Measurements from ENCODE around the gene TFAP2E. TPM values are rescaled to one million over a fixed set of nuclear protein-coding genes. Genes with fewer than 3 reads are reported as not detected.
"Not testable (repeated sequence)": the region's sequence is repeated elsewhere in the genome, so short reads cannot be mapped to it uniquely, and the experiment has no call there.

TFAP2E gene
- total and polyA plus RNA-seq, 4 donors: 0.07 to 0.21 (median 0.09) TPM

DNA sequence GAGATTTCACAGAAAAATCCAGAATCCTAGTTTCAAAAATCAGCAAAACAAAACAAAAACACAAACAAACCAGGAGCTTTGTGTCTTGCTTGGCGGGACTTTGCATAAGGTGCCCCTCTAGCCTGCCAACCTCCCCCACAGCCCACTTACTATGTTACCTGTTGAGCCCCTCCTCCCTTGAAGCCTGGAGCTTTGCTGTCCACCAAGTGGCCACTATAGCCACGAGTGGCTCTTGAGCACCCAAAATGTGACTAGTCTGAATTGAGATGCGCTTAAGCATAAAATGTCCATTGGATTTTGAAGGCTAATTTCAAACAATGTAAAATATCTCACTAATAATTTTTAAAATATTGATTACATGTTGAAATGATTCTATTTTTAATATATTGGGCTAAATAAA lies 12.2 kb downstream of the TFAP2E start:
- Histone ChIP-seq H3K27ac (ENCODE audit: low read depth in 1 of 2, low read length in 2 of 2) (no peak overlapping the region), H3K9ac (ENCODE audit: low read depth in 1 of 2, low read length in 2 of 2) (no peak overlapping the region), H3K9me3 (ENCODE audit: control insufficient read depth in 4 of 4, low read length in 3 of 4) (no peaks in the 10 kb centered on the region), H3K4me3 (ENCODE audit: low read depth in 1 of 3, low read length in 3 of 3) (no peak overlapping the region), H3K4me1 (ENCODE audit: control insufficient read depth in 4 of 4, insufficient read depth in 4 of 4, low read length in 3 of 4) (no peaks in the 10 kb centered on the region), H3K36me3 (ENCODE audit: control insufficient read depth in 4 of 4, insufficient read depth in 3 of 4, low read depth in 1 of 4, low read length in 3 of 4) (no peaks in the 10 kb centered on the region), H3K27me3 (ENCODE audit: control insufficient read depth in 4 of 4, insufficient read depth in 4 of 4, low read length in 3 of 4) (no peaks in the 10 kb centered on the region)
- 91% methylated on average over 3 of the region's 3 CpGs for WGBS
- DNase-seq (ENCODE audit: low spot score): no peak
- TF ChIP-seq RAD21 (IDR thresholded peaks at IDR 0.05) (no peak), TAF1 (conservative IDR thresholded peaks at IDR 0.05) (no peak), HNF4G (IDR thresholded peaks at IDR 0.05) (no peak), RXRA (IDR thresholded peaks at IDR 0.05) (no peak), SP1 (IDR thresholded peaks at IDR 0.05) (no peak), FOXA2 (IDR thresholded peaks at IDR 0.05) (no peak), EGR1 (IDR thresholded peaks at IDR 0.05; ENCODE audit: low read depth in 2 of 2) (no peak), NR2F2 (IDR thresholded peaks at IDR 0.05) (no peak)
- TF ChIP-seq, protein P1, sequence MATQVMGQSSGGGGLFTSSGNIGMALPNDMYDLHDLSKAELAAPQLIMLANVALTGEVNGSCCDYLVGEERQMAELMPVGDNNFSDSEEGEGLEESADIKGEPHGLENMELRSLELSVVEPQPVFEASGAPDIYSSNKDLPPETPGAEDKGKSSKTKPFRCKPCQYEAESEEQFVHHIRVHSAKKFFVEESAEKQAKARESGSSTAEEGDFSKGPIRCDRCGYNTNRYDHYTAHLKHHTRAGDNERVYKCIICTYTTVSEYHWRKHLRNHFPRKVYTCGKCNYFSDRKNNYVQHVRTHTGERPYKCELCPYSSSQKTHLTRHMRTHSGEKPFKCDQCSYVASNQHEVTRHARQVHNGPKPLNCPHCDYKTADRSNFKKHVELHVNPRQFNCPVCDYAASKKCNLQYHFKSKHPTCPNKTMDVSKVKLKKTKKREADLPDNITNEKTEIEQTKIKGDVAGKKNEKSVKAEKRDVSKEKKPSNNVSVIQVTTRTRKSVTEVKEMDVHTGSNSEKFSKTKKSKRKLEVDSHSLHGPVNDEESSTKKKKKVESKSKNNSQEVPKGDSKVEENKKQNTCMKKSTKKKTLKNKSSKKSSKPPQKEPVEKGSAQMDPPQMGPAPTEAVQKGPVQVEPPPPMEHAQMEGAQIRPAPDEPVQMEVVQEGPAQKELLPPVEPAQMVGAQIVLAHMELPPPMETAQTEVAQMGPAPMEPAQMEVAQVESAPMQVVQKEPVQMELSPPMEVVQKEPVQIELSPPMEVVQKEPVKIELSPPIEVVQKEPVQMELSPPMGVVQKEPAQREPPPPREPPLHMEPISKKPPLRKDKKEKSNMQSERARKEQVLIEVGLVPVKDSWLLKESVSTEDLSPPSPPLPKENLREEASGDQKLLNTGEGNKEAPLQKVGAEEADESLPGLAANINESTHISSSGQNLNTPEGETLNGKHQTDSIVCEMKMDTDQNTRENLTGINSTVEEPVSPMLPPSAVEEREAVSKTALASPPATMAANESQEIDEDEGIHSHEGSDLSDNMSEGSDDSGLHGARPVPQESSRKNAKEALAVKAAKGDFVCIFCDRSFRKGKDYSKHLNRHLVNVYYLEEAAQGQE (IDR thresholded peaks at IDR 0.05): no peak
- TF ChIP-seq, protein P2, sequence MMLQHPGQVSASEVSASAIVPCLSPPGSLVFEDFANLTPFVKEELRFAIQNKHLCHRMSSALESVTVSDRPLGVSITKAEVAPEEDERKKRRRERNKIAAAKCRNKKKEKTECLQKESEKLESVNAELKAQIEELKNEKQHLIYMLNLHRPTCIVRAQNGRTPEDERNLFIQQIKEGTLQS (IDR thresholded peaks at IDR 0.05): no peak
- TF ChIP-seq, protein P3, sequence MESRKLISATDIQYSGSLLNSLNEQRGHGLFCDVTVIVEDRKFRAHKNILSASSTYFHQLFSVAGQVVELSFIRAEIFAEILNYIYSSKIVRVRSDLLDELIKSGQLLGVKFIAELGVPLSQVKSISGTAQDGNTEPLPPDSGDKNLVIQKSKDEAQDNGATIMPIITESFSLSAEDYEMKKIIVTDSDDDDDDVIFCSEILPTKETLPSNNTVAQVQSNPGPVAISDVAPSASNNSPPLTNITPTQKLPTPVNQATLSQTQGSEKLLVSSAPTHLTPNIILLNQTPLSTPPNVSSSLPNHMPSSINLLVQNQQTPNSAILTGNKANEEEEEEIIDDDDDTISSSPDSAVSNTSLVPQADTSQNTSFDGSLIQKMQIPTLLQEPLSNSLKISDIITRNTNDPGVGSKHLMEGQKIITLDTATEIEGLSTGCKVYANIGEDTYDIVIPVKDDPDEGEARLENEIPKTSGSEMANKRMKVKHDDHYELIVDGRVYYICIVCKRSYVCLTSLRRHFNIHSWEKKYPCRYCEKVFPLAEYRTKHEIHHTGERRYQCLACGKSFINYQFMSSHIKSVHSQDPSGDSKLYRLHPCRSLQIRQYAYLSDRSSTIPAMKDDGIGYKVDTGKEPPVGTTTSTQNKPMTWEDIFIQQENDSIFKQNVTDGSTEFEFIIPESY (IDR thresholded peaks at IDR 0.05): no peak
- TF ChIP-seq, protein P4, sequence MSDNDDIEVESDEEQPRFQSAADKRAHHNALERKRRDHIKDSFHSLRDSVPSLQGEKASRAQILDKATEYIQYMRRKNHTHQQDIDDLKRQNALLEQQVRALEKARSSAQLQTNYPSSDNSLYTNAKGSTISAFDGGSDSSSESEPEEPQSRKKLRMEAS (IDR thresholded peaks at IDR 0.05): no peak

DNA sequence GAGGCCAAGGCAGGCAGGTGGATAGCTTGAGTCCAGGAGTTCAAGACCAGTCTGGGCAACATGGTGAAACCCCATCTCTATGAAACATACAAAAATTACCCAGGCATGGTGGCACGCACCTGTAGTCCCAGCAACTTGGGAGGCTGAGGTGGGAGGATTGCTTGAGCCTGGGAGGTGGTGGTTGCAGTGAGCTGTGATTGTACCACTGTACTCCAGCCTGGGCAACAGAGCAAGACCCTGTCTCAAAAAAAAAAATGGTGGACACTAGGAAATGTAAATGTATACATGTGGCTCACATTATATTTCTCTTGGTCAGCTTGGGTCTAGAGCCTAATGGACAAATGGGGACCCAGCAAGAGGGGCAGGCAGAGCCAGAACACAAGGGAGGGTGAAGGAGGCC lies 12.7 kb downstream of the TFAP2E start:
- not testable (repeated sequence) for H3K9me3 ChIP-seq (ENCODE audit: control insufficient read depth in 4 of 4, low read length in 3 of 4); H3K27ac ChIP-seq (ENCODE audit: low read depth in 1 of 2, low read length in 2 of 2); H3K4me3 ChIP-seq (ENCODE audit: low read depth in 1 of 3, low read length in 3 of 3); H3K4me1 ChIP-seq (ENCODE audit: control insufficient read depth in 4 of 4, insufficient read depth in 4 of 4, low read length in 3 of 4); DNase-seq (ENCODE audit: low spot score); H3K27me3 ChIP-seq (ENCODE audit: control insufficient read depth in 4 of 4, insufficient read depth in 4 of 4, low read length in 3 of 4); H3K9ac ChIP-seq (ENCODE audit: low read depth in 1 of 2, low read length in 2 of 2); H3K36me3 ChIP-seq (ENCODE audit: control insufficient read depth in 4 of 4, insufficient read depth in 3 of 4, low read depth in 1 of 4, low read length in 3 of 4)
- 98% methylated on average over 1 of the region's 1 CpG for WGBS

DNA sequence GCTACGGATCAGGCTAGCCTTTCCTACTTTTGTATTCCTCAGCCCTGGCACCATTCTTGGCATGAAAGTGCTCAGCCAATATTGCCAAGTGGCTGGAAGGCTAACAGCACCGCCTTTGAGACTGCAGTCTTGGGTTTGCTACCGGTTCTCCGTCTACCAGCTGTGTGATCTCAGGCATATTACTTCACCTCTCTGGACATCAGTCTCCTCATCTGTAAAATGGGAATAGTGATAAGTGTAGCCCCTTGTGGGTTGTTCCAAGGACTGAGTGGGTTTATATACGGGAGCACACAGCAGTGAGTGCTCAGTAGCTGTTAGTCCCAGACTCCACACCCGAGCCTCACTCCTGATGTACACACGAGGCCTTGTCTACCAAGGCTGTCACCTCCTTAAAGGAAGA lies 13.7 kb downstream of the TFAP2E start:
- no peaks in the 10 kb centered on the region for H3K9me3 ChIP-seq (ENCODE audit: control insufficient read depth in 4 of 4, low read length in 3 of 4)
- H3K36me3 ChIP-seq (ENCODE audit: control insufficient read depth in 4 of 4, insufficient read depth in 3 of 4, low read depth in 1 of 4, low read length in 3 of 4): no peaks in the 10 kb centered on the region
- 93% methylated on average over 7 of the region's 7 CpGs for WGBS
- H3K4me1 ChIP-seq (ENCODE audit: control insufficient read depth in 4 of 4, insufficient read depth in 4 of 4, low read length in 3 of 4): no peaks in the 10 kb centered on the region
- DNase-seq (ENCODE audit: low spot score): no peak
- H3K27me3 ChIP-seq (ENCODE audit: control insufficient read depth in 4 of 4, insufficient read depth in 4 of 4, low read length in 3 of 4): no peaks in the 10 kb centered on the region
- no peak overlapping the region for H3K4me3 ChIP-seq (ENCODE audit: low read depth in 1 of 3, low read length in 3 of 3)
- H3K27ac ChIP-seq (ENCODE audit: low read depth in 1 of 2, low read length in 2 of 2): no peak overlapping the region
- no peak overlapping the region for H3K9ac ChIP-seq (ENCODE audit: low read depth in 1 of 2, low read length in 2 of 2)
- TF ChIP-seq JUND (IDR thresholded peaks at IDR 0.05) (no peak), NR2F2 (IDR thresholded peaks at IDR 0.05) (no peak), HNF4A (conservative IDR thresholded peaks at IDR 0.05) (no peak), TAF1 (conservative IDR thresholded peaks at IDR 0.05) (no peak), FOXA2 (IDR thresholded peaks at IDR 0.05) (no peak), GABPA (IDR thresholded peaks at IDR 0.05 in 1 of 2, conservative IDR thresholded peaks at IDR 0.05 in 1 of 2) (no peak), YY1 (IDR thresholded peaks at IDR 0.05) (no peak), EGR1 (IDR thresholded peaks at IDR 0.05; ENCODE audit: low read depth in 2 of 2) (no peak), HNF4G (IDR thresholded peaks at IDR 0.05) (no peak), FOXA1 (IDR thresholded peaks at IDR 0.05) (no peak), SP1 (IDR thresholded peaks at IDR 0.05) (no peak)
- TF ChIP-seq, protein P5, sequence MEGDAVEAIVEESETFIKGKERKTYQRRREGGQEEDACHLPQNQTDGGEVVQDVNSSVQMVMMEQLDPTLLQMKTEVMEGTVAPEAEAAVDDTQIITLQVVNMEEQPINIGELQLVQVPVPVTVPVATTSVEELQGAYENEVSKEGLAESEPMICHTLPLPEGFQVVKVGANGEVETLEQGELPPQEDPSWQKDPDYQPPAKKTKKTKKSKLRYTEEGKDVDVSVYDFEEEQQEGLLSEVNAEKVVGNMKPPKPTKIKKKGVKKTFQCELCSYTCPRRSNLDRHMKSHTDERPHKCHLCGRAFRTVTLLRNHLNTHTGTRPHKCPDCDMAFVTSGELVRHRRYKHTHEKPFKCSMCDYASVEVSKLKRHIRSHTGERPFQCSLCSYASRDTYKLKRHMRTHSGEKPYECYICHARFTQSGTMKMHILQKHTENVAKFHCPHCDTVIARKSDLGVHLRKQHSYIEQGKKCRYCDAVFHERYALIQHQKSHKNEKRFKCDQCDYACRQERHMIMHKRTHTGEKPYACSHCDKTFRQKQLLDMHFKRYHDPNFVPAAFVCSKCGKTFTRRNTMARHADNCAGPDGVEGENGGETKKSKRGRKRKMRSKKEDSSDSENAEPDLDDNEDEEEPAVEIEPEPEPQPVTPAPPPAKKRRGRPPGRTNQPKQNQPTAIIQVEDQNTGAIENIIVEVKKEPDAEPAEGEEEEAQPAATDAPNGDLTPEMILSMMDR (IDR thresholded peaks at IDR 0.05; ENCODE audit: low read depth, low read length, missing input control): no peak
- TF ChIP-seq, protein P2 (IDR thresholded peaks at IDR 0.05): no peak
- TF ChIP-seq, protein P4 (IDR thresholded peaks at IDR 0.05): no peak
- TF ChIP-seq, protein P3 (IDR thresholded peaks at IDR 0.05): no peak
